ENCODE measurements around the gene CLBA1.

Gene CLBA1

GRCh38 chr14:104968153-104968527, 17.4 kb upstream of the CLBA1 start:
- DNase-seq (ENCODE audit: low spot score) (peak; percentile 71), FAIRE-seq (no peak)

DNA sequence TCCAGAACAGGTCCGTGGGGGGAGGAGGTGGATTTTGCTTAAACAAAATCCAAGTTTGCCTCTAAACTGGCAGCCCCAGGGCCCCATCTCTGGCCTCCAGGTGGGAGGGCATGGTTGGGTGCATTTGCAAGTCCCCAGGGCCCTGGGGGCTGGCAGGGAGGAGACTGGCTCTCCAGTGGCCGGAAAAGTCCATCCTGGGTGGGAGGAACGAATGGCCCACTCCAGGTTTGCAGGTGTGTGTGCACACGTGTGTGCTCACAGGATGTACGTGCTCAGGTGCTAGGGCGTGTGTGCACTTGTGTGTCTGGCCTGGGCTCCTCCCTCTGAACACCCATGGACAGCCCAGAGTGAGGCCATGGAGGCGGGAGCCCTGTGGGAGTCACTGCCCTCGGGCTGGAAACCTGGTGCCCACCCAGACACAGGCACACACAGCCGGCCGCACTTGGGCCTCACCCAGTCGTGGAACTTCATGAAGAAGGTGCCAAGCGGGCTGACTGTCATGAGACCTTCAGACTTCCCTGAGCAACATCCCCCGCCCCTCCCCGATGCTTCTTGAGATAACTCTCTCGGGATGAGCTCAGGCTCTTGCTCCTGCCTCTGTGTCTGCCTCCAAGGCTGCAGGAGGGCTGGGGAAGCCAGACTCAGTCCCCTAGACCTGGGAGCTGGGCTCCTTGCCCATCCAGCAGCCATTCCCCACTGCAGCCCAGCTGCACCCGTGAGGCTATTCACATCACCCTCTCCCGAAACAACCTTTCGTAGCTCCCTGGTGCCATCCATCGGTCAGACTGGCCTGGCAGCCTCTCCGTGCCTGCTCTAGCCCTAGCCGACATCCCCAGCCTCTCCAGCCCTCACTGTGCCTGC, 16.8 kb upstream of the CLBA1 start:
- DNase-seq (ENCODE audit: low spot score) (no peak), FAIRE-seq (no peak)

- DNase-seq (ENCODE audit: low spot score) (no peak), FAIRE-seq (no peak)
Observed at GRCh38 chr14:104969741-104970230, 15.8 kb upstream of the CLBA1 start.

GRCh38 chr14:104970231-104971068, 15.1 kb upstream of the CLBA1 start:
- FAIRE-seq (peak; percentile 82), DNase-seq (ENCODE audit: low spot score) (peak; percentile 73)

GRCh38 chr14:104971447-104972240, 13.9 kb upstream of the CLBA1 start:
- FAIRE-seq (no peak), DNase-seq (ENCODE audit: low spot score) (no peak)

- DNase-seq (ENCODE audit: low spot score) (peak; percentile 69), FAIRE-seq (peak; percentile 20)
Observed at GRCh38 chr14:104972301-104973134, 13.1 kb upstream of the CLBA1 start.

DNA sequence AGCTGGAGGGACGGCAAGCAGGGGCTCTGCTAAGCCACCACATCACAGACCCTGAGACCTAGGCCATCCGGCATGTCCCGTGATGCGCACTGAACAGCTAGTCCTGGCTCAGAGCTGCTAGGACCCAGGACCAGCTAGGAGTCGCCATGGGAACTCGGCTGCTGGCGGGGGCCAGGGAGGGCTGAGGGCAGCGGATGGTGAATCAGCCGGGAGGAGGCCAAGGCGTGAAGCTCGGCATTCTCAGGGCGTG, 12.5 kb upstream of the CLBA1 start:
- no peak for DNase-seq (ENCODE audit: low spot score)
- peak; percentile 44 for FAIRE-seq

DNA sequence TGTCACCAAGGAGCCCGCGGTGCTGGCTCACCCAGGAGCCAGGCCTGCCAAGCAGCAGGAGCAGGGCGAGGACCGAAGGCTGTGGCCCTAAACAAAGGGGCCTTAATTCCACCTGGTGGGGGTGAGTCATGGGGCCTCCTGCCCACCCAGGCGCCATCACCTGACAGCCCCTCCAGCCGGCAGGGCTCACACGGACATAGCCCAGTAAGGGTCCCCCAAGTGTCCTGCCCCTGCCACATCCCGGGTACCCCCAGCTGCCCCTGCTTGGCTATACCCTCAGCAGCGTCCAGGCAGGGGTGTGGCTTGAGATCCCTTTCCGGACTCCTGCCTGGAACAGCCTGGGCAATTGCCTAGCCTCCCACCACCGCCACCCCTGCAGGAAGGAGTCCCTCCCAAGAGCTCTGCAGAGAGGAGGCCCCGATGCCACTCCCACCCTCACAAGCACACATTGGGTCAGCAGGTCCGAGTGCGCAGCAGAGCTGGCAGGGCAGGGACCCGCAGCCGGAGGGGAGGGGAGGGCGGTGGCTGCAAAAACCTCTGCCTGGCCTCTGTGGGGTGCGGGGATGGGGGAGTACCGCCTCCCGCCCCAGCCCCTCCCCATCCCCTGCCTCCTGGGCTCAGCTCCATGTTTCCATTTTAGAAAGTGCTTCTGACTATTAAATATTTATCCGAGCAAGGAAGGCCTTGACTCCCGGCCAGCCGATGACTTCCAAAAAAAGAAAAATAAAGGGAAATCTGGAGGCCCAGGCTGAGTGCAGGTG, 12.0 kb upstream of the CLBA1 start:
- DNase-seq (ENCODE audit: low spot score) (peak; percentile 87), FAIRE-seq (peak; percentile 17)

GRCh38 chr14:104974146-104974541, 11.4 kb upstream of the CLBA1 start:
- FAIRE-seq = no peak
- DNase-seq (ENCODE audit: low spot score) = no peak

- FAIRE-seq (no peak), DNase-seq (ENCODE audit: low spot score) (no peak)
Observed at GRCh38 chr14:104974665-104975390, 10.8 kb upstream of the CLBA1 start.

GRCh38 chr14:104975481-104976197, 9.9 kb upstream of the CLBA1 start:
- DNase-seq (ENCODE audit: low spot score) (no peak), FAIRE-seq (no peak)

- DNase-seq (ENCODE audit: low spot score) (peak; percentile 51), FAIRE-seq (no peak)
Observed at GRCh38 chr14:104976198-104977007, 9.2 kb upstream of the CLBA1 start.

DNA sequence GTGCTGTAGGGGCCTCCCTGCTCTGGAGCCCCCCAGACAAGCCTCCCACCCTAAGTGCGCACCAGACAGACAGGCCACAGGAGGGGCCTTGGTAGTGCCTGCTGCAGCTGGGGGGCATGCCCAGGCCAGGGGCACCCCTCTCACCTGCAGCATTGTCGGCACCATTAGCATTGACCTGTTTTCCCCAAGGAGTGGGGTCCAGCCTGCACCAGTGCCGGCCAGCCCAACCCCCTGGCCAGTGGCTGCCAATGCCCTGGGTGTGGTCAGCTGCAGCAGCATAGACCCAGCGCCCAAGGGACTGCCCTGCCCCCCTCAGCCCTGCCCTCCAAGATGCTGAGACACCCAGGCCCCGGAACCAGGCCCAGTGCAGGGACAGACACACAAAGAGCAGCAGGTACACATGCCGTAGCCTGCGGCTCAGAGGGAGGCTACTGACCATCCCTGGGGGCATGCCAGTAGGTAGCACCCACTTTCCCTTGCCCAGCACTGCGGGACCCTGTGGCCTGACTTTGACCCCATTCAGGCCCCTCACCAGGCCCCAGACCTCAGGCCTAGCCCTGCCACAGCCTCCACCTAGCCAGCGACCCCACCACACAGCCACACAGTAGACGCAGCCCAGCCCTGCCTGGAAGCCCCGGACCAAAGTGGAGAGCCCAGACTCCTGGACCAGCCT, 8.4 kb upstream of the CLBA1 start:
- FAIRE-seq = no peak
- DNase-seq (ENCODE audit: low spot score) = no peak

DNA sequence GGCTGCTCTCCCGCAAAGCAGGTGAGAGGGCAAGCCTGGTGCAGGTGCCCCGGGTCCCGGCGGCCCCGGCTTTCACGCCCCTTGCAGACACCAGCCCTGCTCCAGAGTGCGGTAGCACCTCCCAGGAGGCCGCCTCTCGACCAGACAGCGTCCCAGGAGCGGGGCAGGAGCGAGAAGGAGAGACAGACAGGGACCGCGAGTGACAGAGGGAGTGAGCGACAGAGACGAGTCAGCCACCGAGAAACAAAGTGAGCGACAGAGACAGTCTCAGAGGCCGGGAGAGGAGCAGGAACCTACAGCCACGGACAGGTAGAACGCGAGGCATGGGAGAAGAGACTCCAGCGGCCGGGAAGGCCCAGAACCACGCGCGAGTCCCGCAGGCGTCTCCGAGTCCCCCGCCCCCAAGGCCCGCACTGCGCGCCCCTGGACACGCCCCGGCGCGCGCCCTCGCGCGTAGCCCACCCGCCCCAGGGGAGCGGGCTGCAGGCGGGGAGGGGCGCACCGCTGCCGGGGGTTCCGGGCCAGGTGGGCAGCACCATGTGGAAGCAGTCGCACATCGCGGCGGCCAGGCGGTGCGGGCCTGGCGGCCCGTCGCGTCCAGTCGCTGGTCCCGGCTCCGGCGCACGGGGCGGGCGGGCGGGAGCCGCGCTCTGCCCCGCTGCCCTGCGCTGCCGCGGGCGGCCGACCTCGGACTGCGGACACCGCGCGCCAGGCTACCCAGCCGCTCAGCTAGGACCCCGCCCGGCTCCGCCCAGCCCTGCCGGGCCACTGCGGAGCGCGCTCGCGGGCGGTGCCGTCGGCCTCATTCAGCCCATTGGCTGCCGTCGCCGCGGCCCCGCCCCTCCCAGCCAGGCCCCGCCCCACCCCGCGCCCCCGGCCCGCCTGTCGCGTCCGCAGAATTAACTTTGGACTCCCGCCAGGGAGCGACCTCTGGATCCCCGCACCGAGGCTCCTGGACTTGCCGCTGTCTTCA, 7.6 kb upstream of the CLBA1 start, which contains the start of gene AHNAK2:
AHNAK2 (minus strand) TSS at position 694 of the 973 bp plus-strand sequence; CDS start at position 557, 137 bp downstream.
- DNase-seq (ENCODE audit: low spot score) = peak; percentile 64
- FAIRE-seq = no peak

DNA sequence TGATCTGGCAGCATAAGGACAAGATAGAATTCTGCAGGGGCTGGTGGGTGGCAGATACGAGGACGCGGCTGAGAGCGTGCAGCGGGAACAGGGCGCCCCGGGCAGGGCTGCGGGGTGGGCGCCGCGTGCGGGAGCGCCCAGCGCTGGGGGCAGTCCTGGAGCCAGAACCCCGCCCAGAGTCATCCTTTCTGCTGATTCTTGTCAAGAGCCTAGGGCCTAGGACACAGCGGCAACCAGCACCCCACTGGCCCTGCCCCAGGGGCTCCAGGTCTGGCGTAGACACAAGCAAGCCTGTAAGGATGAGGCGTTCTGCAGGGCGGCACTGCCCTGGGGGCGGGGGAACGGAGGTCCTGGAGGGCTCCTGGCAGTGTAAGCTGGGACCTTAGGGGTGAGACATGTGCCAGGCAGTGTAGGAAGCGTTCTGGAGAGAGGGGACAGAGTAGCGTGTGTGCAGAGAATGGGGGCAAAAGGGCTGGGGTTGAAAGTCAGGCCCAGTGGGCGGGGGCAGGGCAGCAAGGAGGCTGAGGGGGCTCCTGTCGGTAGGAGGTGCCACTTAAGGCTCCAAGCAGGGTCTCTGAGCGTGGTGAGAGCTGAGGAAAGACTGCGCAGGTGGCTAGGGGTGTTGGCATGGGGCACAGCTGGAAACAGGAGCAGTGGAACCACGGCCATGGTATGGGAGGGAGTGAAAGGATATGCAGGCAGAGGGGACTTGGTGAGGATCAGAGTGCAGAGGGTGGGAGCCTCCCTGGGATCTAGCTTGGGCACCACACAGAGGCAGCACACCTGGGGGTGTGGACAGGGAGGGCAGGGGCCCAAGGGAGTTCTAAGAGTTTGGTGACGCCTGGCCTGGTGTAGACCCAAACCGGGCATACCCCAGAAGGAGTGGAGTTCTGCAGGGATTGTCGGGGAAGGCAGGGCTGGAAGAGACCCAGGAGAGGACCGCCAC, 6.6 kb upstream of the CLBA1 start:
- FAIRE-seq (no peak), DNase-seq (ENCODE audit: low spot score) (no peak)
